GM18909 (cell line): ENCODE data around the gene TBL1XR1.
"Not testable (repeated sequence)": the region's sequence is repeated elsewhere in the genome, so short reads cannot be mapped to it uniquely, and the experiment has no call there.

ENCODE experiments used
- ATAC-seq: cut with Tn5 transposase; IDR thresholded peaks from one replicate; pipeline ENCODE4 v1.9.1; 2021; ENCODE audit warnings: mild to moderate bottlenecking; ENCODE audit not compliant: unreplicated experiment, poor library complexity

The TBL1XR1 gene

DNA sequence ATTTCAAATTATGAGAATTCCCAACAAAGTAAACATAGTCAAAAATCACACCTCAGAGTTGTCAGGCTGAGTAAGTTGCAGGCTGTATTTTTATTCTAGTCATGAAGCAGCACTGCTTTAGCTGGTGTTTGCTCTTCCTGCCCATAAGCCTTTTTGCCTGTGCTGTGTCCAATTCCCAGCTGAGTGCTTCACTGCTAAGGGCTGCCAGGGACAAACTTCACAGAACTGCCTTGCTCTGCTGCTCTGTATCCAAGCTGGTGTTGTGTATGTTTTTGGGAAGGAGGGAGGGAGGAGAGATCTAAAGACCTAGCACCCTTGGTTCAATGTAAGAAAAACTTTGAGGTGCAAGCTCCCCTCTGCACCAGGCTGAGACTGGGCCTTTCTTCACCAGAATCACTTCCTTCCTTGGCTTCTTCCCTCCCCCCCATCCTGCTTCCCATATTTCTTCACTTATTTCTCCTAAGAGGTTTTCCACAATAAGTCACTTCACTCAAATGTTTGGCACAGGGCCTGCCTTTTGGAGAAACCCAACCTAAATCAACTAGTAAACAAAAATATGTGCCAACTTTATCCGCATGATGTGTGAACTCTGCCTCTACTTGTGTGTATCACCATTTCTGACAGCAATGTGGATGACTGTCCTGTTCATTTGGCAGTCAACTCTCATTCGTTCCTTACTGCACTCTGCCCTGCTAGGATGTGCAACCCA lies 156.1 kb downstream of the TBL1XR1 start:
- peak; percentile 5 for ATAC-seq

DNA sequence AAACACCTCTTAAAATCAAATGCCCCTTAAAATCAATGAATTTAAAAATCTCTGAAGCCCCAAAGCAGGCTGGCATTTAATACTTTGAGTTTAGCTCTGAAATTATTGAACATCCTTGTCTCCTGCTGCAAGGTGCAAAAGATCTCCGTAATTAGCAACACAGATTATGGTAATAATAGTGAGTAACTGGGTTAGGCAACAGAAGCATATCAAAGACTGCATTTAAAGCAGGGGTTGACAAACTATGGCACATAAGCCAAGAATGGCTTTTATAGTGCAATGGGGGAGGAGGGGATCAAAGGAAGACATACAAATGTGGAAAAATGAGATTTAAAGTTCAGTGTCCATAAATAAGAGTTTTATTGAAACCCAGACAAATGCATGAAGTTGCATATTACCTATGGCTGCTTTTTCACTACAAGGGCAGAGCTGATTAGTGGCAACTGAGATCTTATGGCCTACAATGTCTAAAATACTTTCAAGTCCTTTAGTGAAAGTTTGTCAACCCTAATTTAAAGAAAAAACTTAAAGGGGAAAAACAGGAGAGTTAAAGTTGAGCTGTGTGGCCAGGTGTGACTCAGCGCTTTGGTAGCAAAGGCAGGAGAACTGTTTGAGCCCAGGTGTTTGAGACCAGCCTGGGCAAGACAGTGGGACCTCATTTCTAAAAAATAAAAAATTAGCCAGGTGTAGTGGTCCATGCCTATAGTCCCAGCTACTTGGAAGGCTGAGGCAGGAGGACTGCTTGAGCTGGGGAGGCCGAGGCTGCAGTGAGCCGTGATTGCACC lies 157.6 kb downstream of the TBL1XR1 start:
- ATAC-seq, result no peak

DNA sequence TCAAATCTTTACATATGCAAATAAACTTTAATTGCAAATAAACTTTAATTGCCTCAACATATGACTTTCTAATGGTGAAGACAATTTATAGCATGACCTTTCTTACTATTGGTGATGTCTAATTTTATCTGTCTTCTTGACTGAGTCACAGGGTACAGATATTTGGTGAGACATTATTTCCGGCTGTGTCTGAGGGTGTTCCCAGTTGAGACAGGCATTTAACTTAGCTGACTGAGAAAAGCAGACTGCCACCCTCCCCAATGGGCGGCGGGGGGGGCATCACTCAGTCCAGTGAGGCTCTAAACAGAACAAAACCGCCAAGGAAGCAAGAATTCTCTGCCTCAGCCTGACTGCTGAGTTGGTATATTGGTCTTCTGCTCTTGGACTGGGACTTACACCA lies 160.0 kb downstream of the TBL1XR1 start:
- no peak for ATAC-seq

DNA sequence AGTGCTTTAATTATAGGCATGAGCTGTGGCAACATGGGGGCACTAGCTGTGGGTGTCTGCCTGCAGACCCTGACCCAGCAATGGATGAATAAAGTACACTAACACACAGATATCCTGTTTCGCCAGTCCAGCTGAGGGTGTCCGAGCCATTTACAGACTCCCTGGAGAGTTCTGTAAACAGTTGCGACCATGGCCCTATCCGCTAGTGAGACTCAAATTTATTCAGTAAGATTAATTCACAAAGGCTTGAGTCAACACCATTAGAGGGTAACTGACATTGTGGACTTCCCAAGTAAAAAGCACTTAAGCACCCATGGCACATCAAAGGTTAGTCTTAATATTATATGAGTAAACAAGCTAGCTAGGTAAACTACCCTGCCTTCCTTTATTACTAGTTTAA lies 161.6 kb downstream of the TBL1XR1 start:
- ATAC-seq, result no peak

DNA sequence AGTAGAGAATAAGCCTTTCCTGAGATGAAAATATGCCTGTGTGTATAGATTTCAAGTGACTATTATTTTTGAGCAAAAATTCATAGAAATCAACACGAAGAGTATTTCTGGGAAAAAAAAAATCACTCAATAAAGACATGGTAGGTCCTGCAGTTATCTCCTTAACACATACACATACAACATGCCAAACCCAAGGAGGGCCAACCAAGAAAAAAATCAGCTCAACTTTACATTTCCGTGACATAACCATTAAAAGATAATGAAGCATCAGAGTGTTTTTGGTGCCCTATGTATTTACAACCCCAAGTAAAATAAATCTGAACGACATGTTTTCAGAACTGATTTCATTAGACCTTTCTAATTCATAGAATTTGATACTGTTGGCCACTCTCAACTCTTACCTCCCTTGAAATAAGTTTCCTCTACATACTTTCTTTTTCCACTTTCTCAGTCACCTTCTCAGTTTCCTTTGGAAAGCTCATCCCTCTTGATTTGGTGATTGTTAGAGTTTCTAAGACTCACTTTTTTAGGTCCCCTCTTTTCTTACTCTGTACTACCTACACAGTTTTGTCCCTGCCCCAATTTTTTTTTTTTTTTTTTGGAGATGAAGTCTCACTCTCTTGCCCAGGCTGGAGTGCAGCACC lies 162.3 kb downstream of the TBL1XR1 start:
- no peak for ATAC-seq

DNA sequence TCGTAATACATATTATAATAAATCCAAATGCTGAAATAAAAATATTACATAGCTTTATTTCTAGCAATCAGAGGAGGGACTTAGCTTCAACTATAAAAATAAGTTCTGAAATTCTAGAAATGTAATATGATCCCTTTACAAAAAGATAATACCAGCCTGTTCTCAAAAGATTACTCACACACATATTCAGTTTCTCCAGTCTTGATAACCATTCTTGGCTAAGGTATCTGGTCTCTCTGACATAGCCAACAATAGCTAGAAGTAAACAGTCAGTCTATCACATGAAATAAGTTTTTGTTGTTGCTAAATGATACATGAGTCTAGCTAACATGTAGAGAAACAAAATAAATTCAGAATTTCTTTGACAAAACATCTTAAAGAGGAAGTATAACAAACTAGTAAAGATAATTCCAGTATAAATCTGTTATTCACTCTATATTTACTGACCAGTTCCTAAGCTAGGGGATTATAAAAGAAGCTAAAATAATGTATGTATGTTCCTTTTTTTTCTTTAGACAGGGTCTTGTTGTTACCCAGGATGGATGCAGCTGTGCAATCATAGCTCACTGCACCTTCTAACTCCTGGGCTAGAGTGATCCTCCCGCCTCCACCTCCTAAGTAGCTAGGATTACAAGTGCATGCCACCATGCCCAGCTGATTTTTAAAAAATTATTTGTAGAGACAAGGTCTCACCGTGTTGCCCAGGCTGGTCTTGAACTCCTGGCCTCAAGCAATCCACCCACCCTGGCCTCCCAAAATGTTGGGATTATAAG lies 170.6 kb downstream of the TBL1XR1 start:
- no peak for ATAC-seq

DNA sequence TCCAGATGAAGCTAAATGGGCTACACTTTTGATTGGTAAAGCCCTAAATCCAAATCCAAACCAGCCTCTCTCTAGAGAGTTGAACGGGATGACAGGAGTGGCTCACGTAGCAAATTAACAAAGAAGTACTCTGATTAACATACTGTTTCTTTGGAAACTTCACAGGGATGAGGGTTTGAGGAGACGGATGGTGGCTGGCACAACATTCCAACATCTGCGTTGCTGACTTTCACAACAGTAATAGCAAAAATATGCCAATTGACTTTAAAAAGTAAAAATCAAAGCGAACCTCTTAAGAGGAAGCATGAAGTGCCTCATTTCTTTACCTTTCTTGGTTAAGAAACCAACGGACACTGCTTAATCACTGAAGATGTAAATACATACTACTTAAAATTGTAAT lies 181.4 kb downstream of the TBL1XR1 start:
- ATAC-seq, result no peak

DNA sequence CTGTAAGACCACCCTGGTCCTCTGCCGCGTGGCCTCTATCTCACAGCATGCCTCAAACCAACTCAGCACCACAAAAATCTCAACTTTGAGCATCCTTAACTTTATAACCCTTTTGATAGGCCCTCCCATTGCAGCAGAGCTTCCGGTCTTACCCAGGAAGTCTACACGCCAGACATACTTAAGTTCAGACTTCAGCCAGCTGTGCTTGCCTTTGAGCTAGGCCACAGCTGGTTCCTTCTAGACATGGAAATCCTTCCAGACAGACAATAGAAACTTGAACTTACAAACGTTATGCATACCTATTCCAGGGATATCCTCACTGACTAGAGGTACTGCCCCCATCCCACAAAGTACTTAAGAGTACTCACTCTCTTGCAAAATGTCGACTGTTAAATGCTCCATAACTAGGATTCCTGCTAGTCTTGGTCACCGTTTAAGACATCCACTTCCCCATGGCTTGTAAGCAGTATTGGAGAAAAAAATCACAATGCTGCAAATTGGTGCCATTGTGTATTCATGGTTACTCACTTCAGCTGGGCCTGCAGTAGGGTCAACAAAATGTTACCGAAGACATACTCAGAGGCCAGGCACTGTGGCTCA lies 183.5 kb downstream of the TBL1XR1 start:
- ATAC-seq, result no peak

DNA sequence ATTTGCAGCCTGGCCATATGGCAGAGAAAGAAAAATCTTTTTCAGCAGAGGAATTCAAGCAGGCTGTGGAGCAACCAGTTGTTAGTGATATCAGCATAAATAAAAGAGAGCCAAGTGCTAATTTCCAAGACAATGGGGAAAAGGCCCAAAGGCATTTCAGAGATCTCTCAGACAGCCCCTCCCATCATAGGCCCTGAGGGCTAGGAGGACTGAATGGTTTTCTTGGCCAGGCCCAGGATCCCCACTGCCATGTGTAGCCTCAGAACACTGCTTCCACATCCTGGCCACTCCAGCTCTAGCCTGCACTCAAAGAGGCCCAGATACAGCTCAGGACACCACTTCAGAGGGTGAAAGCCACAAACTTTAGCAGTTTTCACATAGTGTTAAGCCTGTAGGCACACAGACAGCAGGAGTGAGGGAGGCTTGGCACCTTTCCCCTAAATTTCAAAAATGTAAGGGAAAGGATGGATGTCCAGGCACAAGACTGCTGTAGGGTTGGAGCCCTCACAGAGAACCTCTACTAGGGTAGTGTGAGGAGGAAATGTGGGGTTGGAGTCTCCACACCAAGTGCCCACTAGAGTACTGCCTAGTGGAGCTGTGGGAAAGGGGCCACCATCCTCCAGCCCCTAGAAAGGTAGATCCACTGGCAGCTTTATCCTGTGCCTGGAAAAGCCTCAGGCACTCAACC lies 191.4 kb downstream of the TBL1XR1 start:
- no peak for ATAC-seq

DNA sequence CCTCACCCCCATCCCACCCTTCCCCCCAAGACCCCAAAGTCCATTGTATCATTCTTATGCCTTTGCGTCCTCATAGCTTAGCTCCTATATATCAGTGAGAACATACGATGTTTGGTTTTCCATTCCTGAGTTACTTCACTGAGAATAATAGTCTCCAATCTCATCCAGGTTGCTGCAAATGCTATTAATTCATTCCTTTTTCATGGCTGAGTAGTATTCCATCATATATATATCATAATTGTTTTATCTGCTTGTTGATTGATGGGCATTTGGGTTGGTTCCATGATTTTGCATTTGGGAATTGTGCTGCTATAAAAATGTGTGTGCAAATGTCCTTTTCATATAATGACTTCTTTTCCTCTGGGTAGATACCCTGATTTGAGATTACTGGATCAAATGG lies 197.1 kb downstream of the TBL1XR1 start:
- ATAC-seq, result not testable (repeated sequence)

DNA sequence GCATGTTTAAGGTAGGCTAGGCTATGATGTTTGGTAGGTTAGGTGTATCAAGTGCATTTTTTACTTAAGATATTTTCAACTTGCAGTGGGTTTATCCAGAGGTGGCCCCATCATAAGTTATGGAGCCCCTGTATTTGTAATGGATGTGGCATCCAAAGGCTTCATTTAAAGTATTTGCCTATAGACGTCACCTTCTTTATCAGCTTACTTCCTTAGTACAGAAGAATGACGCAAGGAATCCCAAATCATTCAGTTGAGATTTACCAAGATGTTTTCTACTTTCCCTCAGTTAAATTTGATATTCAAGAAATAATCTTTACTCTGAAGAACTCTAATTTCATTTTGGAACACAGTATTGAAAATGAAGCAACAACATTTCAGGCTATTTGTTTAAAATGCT lies 201.3 kb downstream of the TBL1XR1 start:
- no peak for ATAC-seq

DNA sequence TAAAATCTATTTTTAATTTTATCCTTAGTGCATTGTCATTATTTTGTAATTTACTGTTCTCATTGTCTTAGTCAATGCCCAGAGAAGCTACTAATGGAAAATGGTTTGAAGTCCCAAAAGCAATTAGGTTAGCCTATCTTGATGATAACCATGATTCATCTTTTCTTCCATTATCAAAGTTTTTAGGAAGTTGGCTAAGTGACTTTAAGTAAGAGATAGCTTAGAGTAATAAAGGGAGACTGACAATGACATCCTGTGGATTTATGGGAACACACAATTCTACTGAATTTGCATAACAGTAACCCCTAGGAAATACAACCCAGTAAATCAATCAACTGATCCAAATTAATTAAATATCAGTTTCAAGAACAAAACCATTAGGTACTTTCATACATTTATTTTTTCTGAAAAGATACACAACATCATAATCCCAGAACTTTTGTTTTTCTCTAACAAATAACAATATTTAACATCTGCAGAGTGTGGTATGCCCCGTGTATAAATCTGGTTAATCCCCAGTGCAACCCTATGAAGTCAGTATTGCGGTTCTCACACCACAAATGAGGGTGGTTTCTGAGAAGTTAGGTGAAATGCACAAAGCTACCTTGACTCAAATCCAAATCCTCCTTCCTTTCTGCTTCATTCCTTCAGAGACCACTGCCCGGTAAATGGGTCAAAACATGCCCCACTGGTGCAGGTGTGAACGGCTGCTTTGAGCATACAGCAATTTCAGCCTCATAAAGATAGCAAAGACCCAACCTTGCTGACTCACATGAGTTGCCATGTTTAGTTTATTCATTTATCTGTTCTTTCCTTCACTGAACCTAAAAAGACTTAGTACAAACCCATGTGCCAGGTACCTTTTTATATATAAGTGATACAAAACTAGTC lies 202.1 kb downstream of the TBL1XR1 start:
- no peak for ATAC-seq

DNA sequence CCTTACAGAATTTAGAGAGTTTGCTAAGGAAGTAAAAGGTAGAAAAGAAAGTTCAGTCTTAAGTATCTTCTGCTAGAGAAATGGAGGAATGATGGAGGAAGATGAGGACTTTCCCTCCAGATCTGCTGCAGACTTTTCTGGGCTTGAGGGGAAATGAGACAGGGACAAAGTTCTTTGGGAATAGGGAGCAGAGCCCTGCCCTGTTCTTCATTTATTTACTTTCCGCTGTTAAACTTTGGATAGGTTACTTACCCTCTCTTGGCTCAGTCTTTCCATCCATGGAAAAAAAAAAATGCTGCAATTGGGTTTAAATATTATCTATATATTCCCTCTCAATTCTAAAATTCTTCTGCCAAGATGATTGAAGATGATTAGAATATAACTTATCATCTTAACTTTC lies 202.9 kb downstream of the TBL1XR1 start:
- ATAC-seq, result no peak

DNA sequence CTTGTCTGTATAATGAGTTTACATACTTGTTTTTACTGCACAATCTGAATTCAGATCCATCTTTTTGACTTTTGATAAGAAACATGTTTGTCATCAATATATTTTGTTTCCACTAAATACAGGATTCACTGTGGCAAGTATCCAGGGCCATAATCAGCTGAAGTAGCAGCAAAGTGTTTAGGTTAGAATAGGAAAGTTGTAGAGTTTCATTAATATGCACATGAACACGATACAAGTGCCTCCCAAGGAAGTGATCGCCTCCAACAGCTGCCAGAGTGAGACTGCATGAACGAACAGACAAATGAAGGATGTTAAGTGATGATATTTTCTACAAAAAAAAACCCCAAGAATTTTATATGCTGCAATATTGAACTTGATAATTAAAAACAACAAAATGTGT lies 204.3 kb downstream of the TBL1XR1 start:
- no peak for ATAC-seq

DNA sequence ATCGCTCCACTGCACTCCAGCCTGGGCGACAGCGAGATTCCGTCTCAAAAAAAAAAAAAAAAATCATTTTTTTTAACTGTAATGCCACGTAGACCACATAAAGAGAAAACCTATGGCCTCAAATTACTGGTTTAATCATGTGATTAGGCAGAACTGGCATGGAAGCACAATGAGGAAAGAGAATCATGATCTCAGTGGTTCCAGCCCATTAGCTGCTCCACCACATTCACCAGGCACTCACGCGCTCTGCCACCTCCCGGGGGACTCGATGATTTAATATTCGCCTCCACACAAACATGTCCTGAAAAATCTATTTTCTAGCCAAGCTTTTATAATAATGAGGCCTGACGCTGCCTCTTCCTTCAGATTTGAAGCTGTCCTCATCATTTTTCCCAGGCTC lies 204.7 kb downstream of the TBL1XR1 start:
- ATAC-seq, result no peak

DNA sequence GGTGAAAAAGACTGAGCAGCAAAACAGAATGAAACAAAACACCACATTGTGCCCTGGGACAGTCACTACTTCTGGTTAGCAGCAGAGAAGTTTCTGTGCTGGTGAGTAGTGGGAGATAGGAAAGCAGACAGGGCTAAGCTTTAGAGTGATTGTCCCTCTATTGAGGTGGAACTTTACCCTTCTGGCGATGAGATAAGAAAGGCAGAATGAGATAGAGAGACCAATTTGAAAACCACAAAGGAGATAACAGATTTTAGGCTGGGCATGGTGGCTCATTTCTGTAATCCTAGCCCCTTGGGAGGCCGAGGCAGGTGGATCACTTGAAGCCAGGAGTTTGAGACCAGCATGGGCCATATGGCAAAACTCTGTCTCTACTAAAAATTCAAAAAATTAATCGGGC lies 208.5 kb downstream of the TBL1XR1 start:
- no peak for ATAC-seq

DNA sequence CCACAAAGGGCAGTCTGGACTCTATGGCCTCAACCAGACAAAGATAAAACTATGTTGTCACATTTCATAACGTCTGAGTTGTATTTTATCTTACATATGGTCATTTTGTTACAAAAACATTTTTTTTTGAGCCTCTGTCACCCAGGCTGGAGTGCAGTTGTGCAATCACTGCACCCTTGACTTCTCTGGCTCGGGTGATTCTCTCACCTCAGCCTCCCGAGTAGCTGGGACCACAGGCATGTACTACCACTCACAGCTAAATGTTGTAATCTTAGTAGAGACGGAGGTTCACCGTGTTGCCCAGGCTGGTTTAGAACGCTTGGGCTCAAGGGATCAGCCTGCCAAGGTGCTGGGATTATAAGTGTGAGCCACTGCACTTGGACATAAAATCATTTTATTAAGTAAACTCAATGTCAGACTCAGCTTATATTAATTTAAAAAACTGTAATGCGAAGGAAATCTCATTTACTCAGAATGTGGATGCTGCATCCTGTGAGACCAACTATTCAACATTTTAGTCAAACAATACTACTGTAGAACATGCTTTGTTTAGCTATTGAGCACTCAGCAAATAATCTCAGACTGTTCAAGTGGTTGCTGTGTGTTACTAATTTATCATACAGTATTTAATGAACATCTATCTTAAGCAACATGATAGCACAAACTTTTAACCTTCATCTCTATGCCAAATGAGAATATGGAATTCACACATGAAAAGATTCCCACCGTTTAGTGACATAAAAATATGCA lies 209.2 kb downstream of the TBL1XR1 start:
- no peak for ATAC-seq

DNA sequence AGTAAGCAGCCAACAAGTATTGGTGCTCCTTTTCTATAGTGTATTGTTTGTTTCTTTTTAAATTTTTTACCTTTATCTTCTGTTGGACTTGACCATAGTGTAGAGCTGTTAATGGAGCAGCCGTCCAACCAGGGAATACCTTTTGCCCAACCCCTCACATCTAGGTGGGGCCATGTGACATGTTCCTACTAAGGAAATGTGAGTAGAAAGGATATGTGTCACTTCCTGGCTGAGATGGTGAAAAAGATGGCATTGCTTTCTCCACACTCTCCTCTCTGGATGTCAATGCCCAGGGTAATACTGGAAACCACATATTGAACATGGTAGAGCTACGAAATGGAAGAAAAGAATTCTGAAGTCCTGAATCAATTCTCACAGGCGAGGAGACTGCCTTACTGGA lies 218.8 kb downstream of the TBL1XR1 start:
- ATAC-seq, result no peak
